Trophoblast cell (in vitro differentiated cells and primary cell): ENCODE data around the gene SCN1B.

Experiments
- DNase-seq, 2 donors: peaks; one replicate each; pipeline ENCODE4 v3.0.0-alpha.2; 2016
- H2AFZ ChIP-seq: 2 replicates; pipeline ENCODE4 v1.6.1; 2013; ENCODE audit warnings: low read length, moderate library complexity, mild to moderate bottlenecking; ENCODE audit not compliant: insufficient read depth, poor library complexity
- H2AK5ac ChIP-seq: 2 replicates; pipeline ENCODE4 v1.6.1; 2013; ENCODE audit warnings: mild to moderate bottlenecking, low read length
- H2BK120ac ChIP-seq: 2 replicates; pipeline ENCODE4 v1.6.1; 2013; ENCODE audit warnings: low read length, mild to moderate bottlenecking, moderate library complexity; ENCODE audit not compliant: insufficient read depth, poor library complexity
- H2BK12ac ChIP-seq: 2 replicates; pipeline ENCODE4 v1.6.1; 2013; ENCODE audit warnings: mild to moderate bottlenecking, low read length, moderate library complexity
- H2BK5ac ChIP-seq: 2 replicates; pipeline ENCODE4 v1.6.1; 2013; ENCODE audit warnings: low read length, low read depth, moderate library complexity, mild to moderate bottlenecking; ENCODE audit not compliant: poor library complexity
- H3K14ac ChIP-seq: 2 replicates; pipeline ENCODE4 v1.6.1; 2013; ENCODE audit warnings: mild to moderate bottlenecking, low read length
- H3K18ac ChIP-seq: 2 replicates; pipeline ENCODE4 v1.6.1; 2013; ENCODE audit warnings: mild to moderate bottlenecking, low read length
- H3K23ac ChIP-seq: 2 replicates; pipeline ENCODE4 v1.6.1; 2013; ENCODE audit warnings: low read length
- H3K27ac ChIP-seq: 2 replicates; pipeline ENCODE4 v1.5.1; 2013; ENCODE audit warnings: low read depth, mild to moderate bottlenecking, inconsistent platforms, low read length, moderate library complexity
- H3K27me3 ChIP-seq: 2 replicates; pipeline ENCODE4 v1.6.1; 2013; ENCODE audit warnings: inconsistent platforms, mild to moderate bottlenecking, low read length, moderate library complexity; ENCODE audit not compliant: insufficient read depth
- H3K36me3 ChIP-seq, 2 experiments: 1 replicate in 1 of 2; 2 replicates in 1 of 2; pipeline ENCODE4 v1.6.1; 2013; ENCODE audit warnings: low read length in 2 of 2, mild to moderate bottlenecking in 2 of 2, moderate library complexity in 1 of 2; ENCODE audit not compliant: insufficient read depth in 2 of 2, control insufficient read depth in 1 of 2
- H3K4ac ChIP-seq: 2 replicates; pipeline ENCODE4 v1.6.1; 2013; ENCODE audit warnings: low read depth, mild to moderate bottlenecking, low read length, moderate library complexity
- H3K4me1 ChIP-seq, 2 experiments: 1 replicate in 1 of 2; 2 replicates in 1 of 2; pipeline ENCODE4 v1.6.1; 2013; ENCODE audit warnings: low read length in 2 of 2, mild to moderate bottlenecking in 2 of 2, moderate library complexity in 1 of 2; ENCODE audit not compliant: insufficient read depth in 2 of 2, control insufficient read depth in 1 of 2
- H3K4me2 ChIP-seq: 2 replicates; pipeline ENCODE4 v1.6.1; 2013; ENCODE audit warnings: inconsistent platforms, mild to moderate bottlenecking, low read length, moderate library complexity
- H3K4me3 ChIP-seq: 2 replicates; pipeline ENCODE4 v1.5.1; 2013; ENCODE audit warnings: mild to moderate bottlenecking, low read depth, low read length, inconsistent platforms
- H3K79me1 ChIP-seq: one replicate; pipeline ENCODE4 v1.6.1; 2013; ENCODE audit warnings: low read length
- H3K79me2 ChIP-seq: 2 replicates; pipeline ENCODE4 v1.6.1; 2013; ENCODE audit warnings: low read length, mild to moderate bottlenecking; ENCODE audit not compliant: control insufficient read depth, insufficient read depth, poor library complexity
- H3K9ac ChIP-seq: 2 replicates; pipeline ENCODE4 v1.6.1; 2013; ENCODE audit warnings: mild to moderate bottlenecking, low read length
- H3K9me3 ChIP-seq: 2 replicates; pipeline ENCODE4 v1.6.1; 2013; ENCODE audit warnings: low read depth, mild to moderate bottlenecking, control low read depth, inconsistent platforms, low read length; ENCODE audit not compliant: insufficient read depth
- H4K12ac ChIP-seq: 2 replicates; pipeline ENCODE4 v1.6.1; 2013; ENCODE audit warnings: low read depth, mild to moderate bottlenecking, low read length, moderate library complexity
- H4K8ac ChIP-seq: 2 replicates; pipeline ENCODE4 v1.6.1; 2013; ENCODE audit warnings: low read depth, mild to moderate bottlenecking, low read length, moderate library complexity
- H4K91ac ChIP-seq: one replicate; pipeline ENCODE4 v1.6.1; 2013; ENCODE audit warnings: low read depth, mild to moderate bottlenecking, low read length, moderate library complexity
- WGBS: extraction: QIAGEN DNeasy Blood & Tissue Kit; methylation state at CpG from one replicate; pipeline ENCODE4 v1.1.7; 2013; ENCODE audit warnings: missing lambda C conversion rate; ENCODE audit not compliant: insufficient read length, insufficient coverage; ENCODE audit errors: extremely low coverage; 5-methylcytosine and 5-hydroxymethylcytosine counted together

Gene SCN1B

GRCh38 chr19:35063940-35064818 is 33.9 kb downstream of the SCN1B start:
- Histone ChIP-seq H4K91ac (no peak overlapping the region), H3K18ac (no peak overlapping the region), H3K79me2 (no peaks in the 10 kb centered on the region), H3K27ac (no peak overlapping the region), H2BK12ac (no peak overlapping the region), H4K8ac (no peak overlapping the region), H3K4me2 (no peak overlapping the region), H3K4me3 (no peak overlapping the region), H2BK5ac (no peak overlapping the region), H3K79me1 (no peaks in the 10 kb centered on the region), H2BK120ac (no peak overlapping the region), H3K14ac (no peak overlapping the region), H2AK5ac (no peak overlapping the region), H3K36me3 (no peaks in the 10 kb centered on the region), H3K4ac (no peak overlapping the region), H3K27me3 (no peaks in the 10 kb centered on the region), H3K9ac (no peak overlapping the region), H3K23ac (no peak overlapping the region), H2AFZ (no peak overlapping the region), H4K12ac (no peak overlapping the region), H3K4me1 (peaks cover 7 to 8% of the 10 kb centered on the region in 2 experiments), H3K9me3 (no peaks in the 10 kb centered on the region)
- WGBS = no CpG with 5 or more reads among the region's 10 CpGs
- no peak for DNase-seq

DNA sequence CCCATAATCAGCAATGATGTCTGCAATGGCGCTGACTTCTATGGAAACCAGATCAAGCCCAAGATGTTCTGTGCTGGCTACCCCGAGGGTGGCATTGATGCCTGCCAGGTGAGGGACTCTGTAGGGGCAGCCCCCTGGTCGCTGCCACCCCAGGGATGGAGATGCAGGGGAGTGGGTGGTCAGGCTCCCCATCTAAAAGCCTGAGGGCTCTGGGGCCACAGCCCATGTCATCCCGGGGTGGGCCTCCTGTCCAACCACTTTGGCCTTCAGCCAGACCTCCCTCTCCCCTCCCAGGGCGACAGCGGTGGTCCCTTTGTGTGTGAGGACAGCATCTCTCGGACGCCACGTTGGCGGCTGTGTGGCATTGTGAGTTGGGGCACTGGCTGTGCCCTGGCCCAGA is 35.3 kb downstream of the SCN1B start:
- Histone ChIP-seq H3K27me3 (no peaks in the 10 kb centered on the region), H3K4me3 (no peak overlapping the region), H3K4ac (no peak overlapping the region), H4K12ac (no peak overlapping the region), H2AFZ (no peak overlapping the region), H3K36me3 (no peaks in the 10 kb centered on the region), H4K91ac (no peak overlapping the region), H3K9me3 (peaks cover 2% of the 10 kb centered on the region), H2BK12ac (no peak overlapping the region), H2BK5ac (no peak overlapping the region), H3K79me2 (no peaks in the 10 kb centered on the region), H3K27ac (no peak overlapping the region), H4K8ac (no peak overlapping the region), H3K4me1 (peaks cover 7 to 8% of the 10 kb centered on the region in 2 experiments), H3K23ac (no peak overlapping the region), H3K14ac (no peak overlapping the region), H2BK120ac (no peak overlapping the region), H3K9ac (no peak overlapping the region), H3K18ac (no peak overlapping the region), H3K4me2 (no peak overlapping the region), H3K79me1 (no peaks in the 10 kb centered on the region), H2AK5ac (no peak overlapping the region)
- no peak for DNase-seq
- WGBS = no CpG with 5 or more reads among the region's 10 CpGs

- no CpG with 5 or more reads among the region's 15 CpGs for WGBS
- Histone ChIP-seq H3K4me1 (peaks cover 7 to 8% of the 10 kb centered on the region in 2 experiments), H3K79me1 (no peaks in the 10 kb centered on the region), H3K9ac (no peak overlapping the region), H3K4me2 (no peak overlapping the region), H3K14ac (no peak overlapping the region), H2BK5ac (no peak overlapping the region), H4K91ac (no peak overlapping the region), H3K18ac (no peak overlapping the region), H2BK120ac (no peak overlapping the region), H3K36me3 (no peaks in the 10 kb centered on the region), H4K12ac (no peak overlapping the region), H2AK5ac (no peak overlapping the region), H3K27me3 (no peaks in the 10 kb centered on the region), H2BK12ac (no peak overlapping the region), H3K4ac (no peak overlapping the region), H3K27ac (no peak overlapping the region), H3K79me2 (no peaks in the 10 kb centered on the region), H3K9me3 (peaks cover 2% of the 10 kb centered on the region), H3K4me3 (no peak overlapping the region), H2AFZ (no peak overlapping the region), H4K8ac (no peak overlapping the region), H3K23ac (no peak overlapping the region)
- no peak for DNase-seq
These were observed 35.9 kb downstream of the SCN1B start for GRCh38 chr19:35066121-35066520.

- H3K79me2 ChIP-seq = no peaks in the 10 kb centered on the region
- DNase-seq = peak; percentile 77 to 94
- no CpG with 5 or more reads among the region's 14 CpGs for WGBS
- H3K27ac ChIP-seq = no peak overlapping the region
- H3K4me2 ChIP-seq = no peak overlapping the region
- peaks cover 2% of the 10 kb centered on the region for H3K9me3 ChIP-seq
- H3K18ac ChIP-seq = no peak overlapping the region
- no peak overlapping the region for H2BK5ac ChIP-seq
- no peak overlapping the region for H3K4me3 ChIP-seq
- no peaks in the 10 kb centered on the region for H3K27me3 ChIP-seq
- no peak overlapping the region for H3K9ac ChIP-seq
- no peak overlapping the region for H4K12ac ChIP-seq
- H3K14ac ChIP-seq = no peak overlapping the region
- H3K36me3 ChIP-seq = no peaks in the 10 kb centered on the region
- no peak overlapping the region for H2AFZ ChIP-seq
- no peak overlapping the region for H3K23ac ChIP-seq
- H2AK5ac ChIP-seq = no peak overlapping the region
- H2BK120ac ChIP-seq = no peak overlapping the region
- H4K8ac ChIP-seq = no peak overlapping the region
- no peak overlapping the region for H2BK12ac ChIP-seq
- H3K4ac ChIP-seq = no peak overlapping the region
- no peaks in the 10 kb centered on the region for H3K79me1 ChIP-seq
- peaks cover 7 to 8% of the 10 kb centered on the region in 2 experiments for H3K4me1 ChIP-seq
- no peak overlapping the region for H4K91ac ChIP-seq
These were observed 36.7 kb downstream of the SCN1B start for GRCh38 chr19:35066691-35067563.
